ENCODE results near the gene HAUS8.
"Not testable (repeated sequence)": the region's sequence is repeated elsewhere in the genome, so short reads cannot be mapped to it uniquely, and the experiment has no call there.

Gene HAUS8

GRCh38 chr19:17025361-17025760 is 49.9 kb downstream of the HAUS8 start:
- no peak overlapping the region for H3K4me3 ChIP-seq (ENCODE audit: low read depth in 1 of 2, low read length in 2 of 2)
- no peak overlapping the region for H3K27ac ChIP-seq (ENCODE audit: low read length)
- H3K27me3 ChIP-seq (ENCODE audit: low read depth, low read length): peaks cover 19% of the 10 kb centered on the region
- H3K4me1 ChIP-seq (ENCODE audit: control insufficient read depth in 1 of 2, insufficient read depth in 2 of 2, low read length in 2 of 2): no peaks in the 10 kb centered on the region
- peaks cover 12 to 19% of the 10 kb centered on the region in 2 donors for H3K9me3 ChIP-seq (ENCODE audit: control insufficient read depth in 1 of 2, low read length in 2 of 2)
- H3K36me3 ChIP-seq (ENCODE audit: control insufficient read depth in 1 of 2, insufficient read depth in 2 of 2, low read length in 2 of 2): no peaks in the 10 kb centered on the region

DNA sequence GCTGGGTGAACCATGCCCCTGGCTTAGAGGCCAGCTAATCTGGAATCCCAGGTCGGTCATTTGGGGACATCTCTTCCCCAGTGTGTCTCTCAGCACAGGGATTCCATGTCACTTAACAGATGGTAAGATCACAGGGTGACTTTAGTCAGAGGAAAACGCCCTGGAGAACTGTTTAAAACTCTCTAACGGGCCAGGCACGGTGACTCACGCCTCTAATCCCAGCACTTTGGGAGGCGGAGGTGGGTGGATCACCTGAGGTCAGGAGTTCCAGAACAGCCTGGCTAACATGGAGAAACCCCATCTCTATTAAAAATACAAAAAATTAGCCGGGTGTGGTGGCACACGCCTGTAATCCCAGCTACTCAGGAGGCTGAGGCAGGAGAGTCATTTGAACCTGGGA is 50.3 kb downstream of the HAUS8 start:
- H3K27me3 ChIP-seq (ENCODE audit: low read depth, low read length): peaks cover 19% of the 10 kb centered on the region
- not testable (repeated sequence) for H3K27ac ChIP-seq (ENCODE audit: low read length)

GRCh38 chr19:17023805-17024204 is 51.4 kb downstream of the HAUS8 start:
- H3K9me3 ChIP-seq (ENCODE audit: control insufficient read depth in 1 of 2, low read length in 2 of 2): peaks cover 12 to 19% of the 10 kb centered on the region in 2 donors
- H3K27me3 ChIP-seq (ENCODE audit: low read depth, low read length): peaks cover 19% of the 10 kb centered on the region
- no peak overlapping the region for H3K27ac ChIP-seq (ENCODE audit: low read length)
- H3K4me3 ChIP-seq (ENCODE audit: low read depth in 1 of 2, low read length in 2 of 2): no peak overlapping the region
- H3K36me3 ChIP-seq (ENCODE audit: control insufficient read depth in 1 of 2, insufficient read depth in 2 of 2, low read length in 2 of 2): no peaks in the 10 kb centered on the region
- no peaks in the 10 kb centered on the region for H3K4me1 ChIP-seq (ENCODE audit: control insufficient read depth in 1 of 2, insufficient read depth in 2 of 2, low read length in 2 of 2)

More for the DNA sequence above, 50.3 kb downstream of the HAUS8 start:
- H3K4me1 ChIP-seq (ENCODE audit: control insufficient read depth in 1 of 2, insufficient read depth in 2 of 2, low read length in 2 of 2); H3K36me3 ChIP-seq (ENCODE audit: control insufficient read depth in 1 of 2, insufficient read depth in 2 of 2, low read length in 2 of 2); H3K4me3 ChIP-seq (ENCODE audit: low read depth in 1 of 2, low read length in 2 of 2): not testable (repeated sequence)
- peaks cover 12 to 19% of the 10 kb centered on the region in 2 donors for H3K9me3 ChIP-seq (ENCODE audit: control insufficient read depth in 1 of 2, low read length in 2 of 2)

- H3K4me1 ChIP-seq (ENCODE audit: control insufficient read depth in 1 of 2, insufficient read depth in 2 of 2, low read length in 2 of 2): no peaks in the 10 kb centered on the region
- H3K27me3 ChIP-seq (ENCODE audit: low read depth, low read length): peaks cover 11% of the 10 kb centered on the region
These were observed 52.5 kb downstream of the HAUS8 start for GRCh38 chr19:17022738-17023137.

DNA sequence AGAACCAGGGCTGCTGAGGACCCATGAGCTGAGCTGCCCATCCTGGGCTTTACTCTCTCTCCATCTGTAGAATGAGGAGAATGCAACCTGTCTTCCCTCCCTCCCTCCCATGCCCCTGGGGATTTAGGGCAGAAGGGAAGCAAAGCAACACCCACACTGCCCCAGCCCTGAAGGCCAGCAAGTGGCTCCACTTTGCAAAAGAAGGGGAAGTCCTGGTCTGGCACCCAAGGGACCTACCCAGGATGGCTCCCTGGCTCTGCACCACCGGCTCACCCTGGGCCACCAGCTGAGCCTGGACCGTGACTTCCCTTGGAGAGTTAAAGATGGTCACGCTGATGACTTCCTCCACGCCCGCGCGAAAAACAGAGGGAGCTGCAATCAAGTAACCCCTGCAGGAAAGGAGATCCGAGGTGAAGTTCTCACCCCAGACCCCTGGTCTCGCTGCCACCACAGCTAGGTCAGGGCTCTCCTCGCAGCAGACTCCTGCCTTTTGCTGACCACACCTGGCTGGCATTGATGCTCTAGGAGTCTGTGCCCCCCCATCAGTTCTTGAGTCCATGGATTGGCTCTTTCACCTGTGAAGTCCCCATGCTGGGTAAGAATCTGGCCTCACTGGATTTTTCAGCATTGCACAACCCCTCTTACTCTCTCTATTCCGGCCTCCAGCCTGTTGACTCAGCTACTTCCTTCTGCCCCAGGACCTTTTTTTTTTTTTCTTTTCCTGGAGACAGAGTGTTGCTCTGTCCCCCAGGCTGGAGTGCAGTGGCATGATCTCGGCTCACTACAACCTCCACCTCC is 53.3 kb downstream of the HAUS8 start:
- Histone ChIP-seq H3K4me1 (ENCODE audit: control insufficient read depth in 1 of 2, insufficient read depth in 2 of 2, low read length in 2 of 2) (no peaks in the 10 kb centered on the region), H3K27me3 (ENCODE audit: low read depth, low read length) (peaks cover 6% of the 10 kb centered on the region), H3K9me3 (ENCODE audit: control insufficient read depth in 1 of 2, low read length in 2 of 2) (peaks cover 12 to 19% of the 10 kb centered on the region in 2 donors), H3K27ac (ENCODE audit: low read length) (no peak overlapping the region), H3K36me3 (ENCODE audit: control insufficient read depth in 1 of 2, insufficient read depth in 2 of 2, low read length in 2 of 2) (no peaks in the 10 kb centered on the region), H3K4me3 (ENCODE audit: low read depth in 1 of 2, low read length in 2 of 2) (no peak overlapping the region)

More at GRCh38 chr19:17022738-17023137, 52.5 kb downstream of the HAUS8 start:
- peaks cover 12 to 19% of the 10 kb centered on the region in 2 donors for H3K9me3 ChIP-seq (ENCODE audit: control insufficient read depth in 1 of 2, low read length in 2 of 2)
- no peaks in the 10 kb centered on the region for H3K36me3 ChIP-seq (ENCODE audit: control insufficient read depth in 1 of 2, insufficient read depth in 2 of 2, low read length in 2 of 2)
- no peak overlapping the region for H3K27ac ChIP-seq (ENCODE audit: low read length)
- H3K4me3 ChIP-seq (ENCODE audit: low read depth in 1 of 2, low read length in 2 of 2): no peak overlapping the region

DNA sequence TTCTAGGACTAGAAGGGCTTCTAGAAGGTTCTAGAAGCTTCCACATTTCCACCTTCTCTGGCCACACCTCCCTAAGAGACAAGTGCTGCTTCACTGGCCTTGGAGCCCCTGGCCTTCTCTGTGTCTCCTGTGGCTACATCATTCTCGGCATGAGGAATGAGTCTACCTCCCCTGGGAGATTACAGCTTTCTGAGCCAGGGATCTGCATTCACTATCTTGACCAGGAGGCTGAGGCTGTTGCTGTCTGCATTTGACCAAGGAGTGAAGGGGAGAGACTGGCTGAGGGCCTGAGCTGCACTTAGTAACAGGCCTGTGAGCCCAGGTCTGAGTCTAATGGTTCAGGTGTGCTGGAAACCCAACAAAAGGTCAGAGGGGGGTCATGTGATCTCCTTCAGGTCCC is 53.9 kb downstream of the HAUS8 start:
- H3K9me3 ChIP-seq (ENCODE audit: control insufficient read depth in 1 of 2, low read length in 2 of 2): peaks cover 12 to 19% of the 10 kb centered on the region in 2 donors
- no peak overlapping the region for H3K27ac ChIP-seq (ENCODE audit: low read length)
- H3K4me3 ChIP-seq (ENCODE audit: low read depth in 1 of 2, low read length in 2 of 2): no peak overlapping the region

GRCh38 chr19:17020823-17021222 is 54.4 kb downstream of the HAUS8 start:
- Histone ChIP-seq H3K27ac (ENCODE audit: low read length) (no peak overlapping the region), H3K36me3 (ENCODE audit: control insufficient read depth in 1 of 2, insufficient read depth in 2 of 2, low read length in 2 of 2) (no peaks in the 10 kb centered on the region)

More for the DNA sequence above, 53.9 kb downstream of the HAUS8 start:
- Histone ChIP-seq H3K27me3 (ENCODE audit: low read depth, low read length) (peaks cover 6% of the 10 kb centered on the region), H3K4me1 (ENCODE audit: control insufficient read depth in 1 of 2, insufficient read depth in 2 of 2, low read length in 2 of 2) (no peaks in the 10 kb centered on the region), H3K36me3 (ENCODE audit: control insufficient read depth in 1 of 2, insufficient read depth in 2 of 2, low read length in 2 of 2) (no peaks in the 10 kb centered on the region)

DNA sequence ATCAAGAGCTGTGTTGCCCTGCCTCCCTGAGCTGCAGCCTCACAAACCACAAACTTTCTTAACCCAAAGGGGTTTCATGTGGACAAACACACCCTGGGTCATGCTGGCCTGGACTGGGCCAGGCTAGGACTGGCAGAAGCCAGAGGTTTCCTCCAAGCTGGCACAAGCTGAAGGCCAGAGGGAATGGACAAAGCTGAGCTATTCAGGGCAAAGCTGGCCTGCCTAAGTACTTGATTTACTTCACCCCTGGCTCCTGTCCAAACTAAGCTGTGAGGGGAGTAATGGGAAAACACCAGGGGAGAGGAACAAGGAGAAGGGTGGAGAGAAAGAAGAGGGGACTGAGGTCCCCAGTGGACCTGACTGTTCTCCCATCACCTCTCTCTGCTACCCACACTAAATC is 54.9 kb downstream of the HAUS8 start:
- Histone ChIP-seq H3K27ac (ENCODE audit: low read length) (no peak overlapping the region), H3K4me3 (ENCODE audit: low read depth in 1 of 2, low read length in 2 of 2) (no peak overlapping the region), H3K27me3 (ENCODE audit: low read depth, low read length) (peaks cover 6% of the 10 kb centered on the region)

More at GRCh38 chr19:17020823-17021222, 54.4 kb downstream of the HAUS8 start:
- Histone ChIP-seq H3K27me3 (ENCODE audit: low read depth, low read length) (peaks cover 6% of the 10 kb centered on the region), H3K4me1 (ENCODE audit: control insufficient read depth in 1 of 2, insufficient read depth in 2 of 2, low read length in 2 of 2) (no peaks in the 10 kb centered on the region), H3K4me3 (ENCODE audit: low read depth in 1 of 2, low read length in 2 of 2) (no peak overlapping the region), H3K9me3 (ENCODE audit: control insufficient read depth in 1 of 2, low read length in 2 of 2) (peaks cover 12 to 19% of the 10 kb centered on the region in 2 donors)

GRCh38 chr19:17014212-17014861 is 60.9 kb downstream of the HAUS8 start:
- not testable (repeated sequence) for H3K9me3 ChIP-seq (ENCODE audit: control insufficient read depth in 1 of 2, low read length in 2 of 2)

More for the DNA sequence above, 54.9 kb downstream of the HAUS8 start:
- Histone ChIP-seq H3K9me3 (ENCODE audit: control insufficient read depth in 1 of 2, low read length in 2 of 2) (peaks cover 12 to 19% of the 10 kb centered on the region in 2 donors), H3K4me1 (ENCODE audit: control insufficient read depth in 1 of 2, insufficient read depth in 2 of 2, low read length in 2 of 2) (no peaks in the 10 kb centered on the region), H3K36me3 (ENCODE audit: control insufficient read depth in 1 of 2, insufficient read depth in 2 of 2, low read length in 2 of 2) (no peaks in the 10 kb centered on the region)

GRCh38 chr19:17011485-17011884 is 63.8 kb downstream of the HAUS8 start:
- H3K9me3 ChIP-seq (ENCODE audit: control insufficient read depth in 1 of 2, low read length in 2 of 2): no peaks in the 10 kb centered on the region
- no peak overlapping the region for H3K4me3 ChIP-seq (ENCODE audit: low read depth in 1 of 2, low read length in 2 of 2)
- H3K4me1 ChIP-seq (ENCODE audit: control insufficient read depth in 1 of 2, insufficient read depth in 2 of 2, low read length in 2 of 2): no peaks in the 10 kb centered on the region
- no peak overlapping the region for H3K27ac ChIP-seq (ENCODE audit: low read length)
- no peaks in the 10 kb centered on the region for H3K27me3 ChIP-seq (ENCODE audit: low read depth, low read length)
- H3K36me3 ChIP-seq (ENCODE audit: control insufficient read depth in 1 of 2, insufficient read depth in 2 of 2, low read length in 2 of 2): no peaks in the 10 kb centered on the region

More at GRCh38 chr19:17014212-17014861, 60.9 kb downstream of the HAUS8 start:
- not testable (repeated sequence) for H3K27me3 ChIP-seq (ENCODE audit: low read depth, low read length); H3K4me1 ChIP-seq (ENCODE audit: control insufficient read depth in 1 of 2, insufficient read depth in 2 of 2, low read length in 2 of 2); H3K36me3 ChIP-seq (ENCODE audit: control insufficient read depth in 1 of 2, insufficient read depth in 2 of 2, low read length in 2 of 2); H3K4me3 ChIP-seq (ENCODE audit: low read depth in 1 of 2, low read length in 2 of 2); H3K27ac ChIP-seq (ENCODE audit: low read length)

DNA sequence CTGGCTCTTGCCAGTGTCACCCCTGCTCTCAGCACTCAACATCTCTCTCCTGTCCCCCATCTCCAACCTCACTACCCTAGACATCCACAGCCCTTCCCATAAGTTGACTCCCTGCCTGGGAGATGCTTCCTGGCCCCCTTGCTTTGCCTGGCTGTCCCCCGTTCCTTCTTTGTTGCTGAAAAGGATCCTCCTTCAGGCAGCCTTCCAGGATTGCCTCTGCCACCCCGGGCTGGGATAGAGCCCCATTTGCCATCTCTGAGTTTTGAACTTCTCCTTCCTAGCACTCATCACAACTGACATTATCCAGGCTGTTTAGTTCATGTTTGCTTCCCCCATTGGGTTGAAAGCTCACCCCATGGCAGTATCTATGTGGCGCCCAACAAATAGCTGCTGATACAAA is 68.7 kb downstream of the HAUS8 start:
- Histone ChIP-seq H3K4me3 (ENCODE audit: low read depth in 1 of 2, low read length in 2 of 2) (no peak overlapping the region), H3K36me3 (ENCODE audit: control insufficient read depth in 1 of 2, insufficient read depth in 2 of 2, low read length in 2 of 2) (no peaks in the 10 kb centered on the region), H3K27me3 (ENCODE audit: low read depth, low read length) (no peaks in the 10 kb centered on the region), H3K4me1 (ENCODE audit: control insufficient read depth in 1 of 2, insufficient read depth in 2 of 2, low read length in 2 of 2) (no peaks in the 10 kb centered on the region), H3K27ac (ENCODE audit: low read length) (no peak overlapping the region), H3K9me3 (ENCODE audit: control insufficient read depth in 1 of 2, low read length in 2 of 2) (no peaks in the 10 kb centered on the region)

All from muscle layer of duodenum (tissue), 2 donors.